ENCODE results near the gene DHRS7B. TPM values are rescaled to one million over a fixed set of nuclear protein-coding genes. Genes with fewer than 3 reads are reported as not detected.

Gene DHRS7B
- total and polyA plus RNA-seq, 9 of the 15 experiments (the other 6 are each of a cell fraction or from before 2014, with no cell fraction given), result 8.0 to 30.7 (median 14.8) TPM

GRCh38 chr17:21152731-21153130 lies 26.0 kb downstream of the DHRS7B start (continued):
- TF ChIP-seq ZNF407 (IDR thresholded peaks at IDR 0.05; ENCODE audit: low read depth) (no peak), KDM1A (IDR thresholded peaks at IDR 0.05) (no peak)
